ENCODE measurements around the gene VPS26B.
"Not testable (repeated sequence)": the region's sequence is repeated elsewhere in the genome, so short reads cannot be mapped to it uniquely, and the experiment has no call there.

DNA sequence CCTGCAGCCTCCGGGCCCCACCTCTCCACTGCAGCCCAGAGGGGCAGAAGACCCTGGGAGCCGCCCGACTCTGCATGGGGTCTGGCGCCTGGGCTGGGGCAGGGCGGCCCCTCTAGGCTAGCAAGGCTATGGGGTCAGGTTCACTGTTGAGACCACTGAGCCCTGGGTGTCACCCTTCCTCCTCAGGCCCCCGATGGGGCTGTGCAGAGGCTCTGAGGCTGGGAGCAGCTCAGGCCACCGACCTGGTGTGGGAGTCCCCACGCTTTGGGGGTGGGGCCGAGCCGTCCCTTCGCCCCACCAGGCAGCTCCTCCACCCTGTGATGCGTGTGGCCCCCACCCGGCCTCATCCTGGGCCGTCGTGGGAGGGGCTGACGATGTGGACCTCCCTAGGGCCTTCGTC lies 57.2 kb downstream of the VPS26B start:
- TF ChIP-seq, protein P1, sequence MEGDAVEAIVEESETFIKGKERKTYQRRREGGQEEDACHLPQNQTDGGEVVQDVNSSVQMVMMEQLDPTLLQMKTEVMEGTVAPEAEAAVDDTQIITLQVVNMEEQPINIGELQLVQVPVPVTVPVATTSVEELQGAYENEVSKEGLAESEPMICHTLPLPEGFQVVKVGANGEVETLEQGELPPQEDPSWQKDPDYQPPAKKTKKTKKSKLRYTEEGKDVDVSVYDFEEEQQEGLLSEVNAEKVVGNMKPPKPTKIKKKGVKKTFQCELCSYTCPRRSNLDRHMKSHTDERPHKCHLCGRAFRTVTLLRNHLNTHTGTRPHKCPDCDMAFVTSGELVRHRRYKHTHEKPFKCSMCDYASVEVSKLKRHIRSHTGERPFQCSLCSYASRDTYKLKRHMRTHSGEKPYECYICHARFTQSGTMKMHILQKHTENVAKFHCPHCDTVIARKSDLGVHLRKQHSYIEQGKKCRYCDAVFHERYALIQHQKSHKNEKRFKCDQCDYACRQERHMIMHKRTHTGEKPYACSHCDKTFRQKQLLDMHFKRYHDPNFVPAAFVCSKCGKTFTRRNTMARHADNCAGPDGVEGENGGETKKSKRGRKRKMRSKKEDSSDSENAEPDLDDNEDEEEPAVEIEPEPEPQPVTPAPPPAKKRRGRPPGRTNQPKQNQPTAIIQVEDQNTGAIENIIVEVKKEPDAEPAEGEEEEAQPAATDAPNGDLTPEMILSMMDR (IDR thresholded peaks at IDR 0.05) = not testable (repeated sequence)
- TF ChIP-seq EP300, POLR2AphosphoS5, POLR2A (IDR thresholded peaks at IDR 0.05): not testable (repeated sequence)

All from stomach (tissue), 4 donors.